ENCODE measurements around the gene HOXB7. TPM values are rescaled to one million over a fixed set of nuclear protein-coding genes. Genes with fewer than 3 reads are reported as not detected.

Gene HOXB7
- total RNA-seq, 1 experiment from 2014 or later: 18.8 TPM

- peaks cover 25% of the 10 kb centered on the region for H3K27me3 ChIP-seq
Observed at GRCh38 chr17:48641541-48642058, 30.8 kb upstream of the HOXB7 start.

GRCh38 chr17:48640858-48641180, 30.0 kb upstream of the HOXB7 start:
- Histone ChIP-seq H3K4me1 (peaks cover 5% of the 10 kb centered on the region; the same call in 1 of the 2 replicates), H3K4me3 (no peak overlapping the region), H3K27me3 (peaks cover 29% of the 10 kb centered on the region), H3K27ac (no peak overlapping the region), H3K9me3 (replicated peaks) (no peaks in the 10 kb centered on the region), H3K36me3 (no peaks in the 10 kb centered on the region)
- DNase-seq: no peak

More at GRCh38 chr17:48641541-48642058, 30.8 kb upstream of the HOXB7 start:
- peaks cover 3% of the 10 kb centered on the region; the same call in 1 of the 2 replicates for H3K4me1 ChIP-seq
- no peak for DNase-seq
- no peak overlapping the region for H3K27ac ChIP-seq
- H3K9me3 ChIP-seq (replicated peaks): no peaks in the 10 kb centered on the region
- no peak overlapping the region for H3K4me3 ChIP-seq
- no peaks in the 10 kb centered on the region for H3K36me3 ChIP-seq

- H3K27me3 ChIP-seq: peaks cover 30% of the 10 kb centered on the region
- H3K27ac ChIP-seq: no peak overlapping the region
- no peaks in the 10 kb centered on the region for H3K36me3 ChIP-seq
- no peaks in the 10 kb centered on the region for H3K9me3 ChIP-seq (replicated peaks)
- peaks cover 8% of the 10 kb centered on the region; the same call in 1 of the 2 replicates for H3K4me1 ChIP-seq
- no peak for DNase-seq
- no peak overlapping the region for H3K4me3 ChIP-seq
Observed at GRCh38 chr17:48639982-48640857, 29.4 kb upstream of the HOXB7 start.

GRCh38 chr17:48639136-48639535, 28.3 kb upstream of the HOXB7 start:
- Histone ChIP-seq H3K27ac (no peak overlapping the region), H3K4me3 (no peak overlapping the region), H3K4me1 (peaks cover 8% of the 10 kb centered on the region; the same call in 1 of the 2 replicates), H3K9me3 (replicated peaks) (no peaks in the 10 kb centered on the region), H3K36me3 (no peaks in the 10 kb centered on the region), H3K27me3 (peaks cover 30% of the 10 kb centered on the region)
- DNase-seq: no peak

- Histone ChIP-seq H3K27me3 (peaks cover 26% of the 10 kb centered on the region), H3K4me3 (no peak overlapping the region), H3K4me1 (peaks cover 8% of the 10 kb centered on the region; the same call in 1 of the 2 replicates), H3K27ac (no peak overlapping the region), H3K9me3 (replicated peaks) (no peaks in the 10 kb centered on the region), H3K36me3 (no peaks in the 10 kb centered on the region)
- no peak for DNase-seq
Observed at GRCh38 chr17:48637323-48638260, 26.8 kb upstream of the HOXB7 start.

- no peaks in the 10 kb centered on the region for H3K9me3 ChIP-seq (replicated peaks)
- H3K4me1 ChIP-seq: peaks cover 8% of the 10 kb centered on the region; the same call in 1 of the 2 replicates
- H3K36me3 ChIP-seq: no peaks in the 10 kb centered on the region
- peak overlapping the region; percentile 40 for H3K4me3 ChIP-seq
- DNase-seq: peak; percentile 95 to 97
- H3K27me3 ChIP-seq: peaks cover 26% of the 10 kb centered on the region
- no peak overlapping the region for H3K27ac ChIP-seq
Observed at GRCh38 chr17:48636177-48637018, 25.6 kb upstream of the HOXB7 start.

- Histone ChIP-seq H3K27ac (no peak overlapping the region), H3K27me3 (peaks cover 31% of the 10 kb centered on the region), H3K4me3 (no peak overlapping the region), H3K4me1 (peaks cover 8% of the 10 kb centered on the region; the same call in 1 of the 2 replicates), H3K9me3 (replicated peaks) (no peaks in the 10 kb centered on the region), H3K36me3 (no peaks in the 10 kb centered on the region)
- no peak for DNase-seq
Observed at GRCh38 chr17:48634493-48635208, 23.8 kb upstream of the HOXB7 start.

GRCh38 chr17:48633266-48633677, 22.5 kb upstream of the HOXB7 start:
- Histone ChIP-seq H3K27me3 (peaks cover 21% of the 10 kb centered on the region; the same call in 1 of the 2 replicates), H3K36me3 (no peaks in the 10 kb centered on the region), H3K4me1 (peaks cover 8% of the 10 kb centered on the region; the same call in 1 of the 2 replicates), H3K4me3 (no peak overlapping the region), H3K9me3 (replicated peaks) (no peaks in the 10 kb centered on the region), H3K27ac (no peak overlapping the region)
- no peak for DNase-seq

GRCh38 chr17:48632579-48633265, 21.9 kb upstream of the HOXB7 start:
- H3K27me3 ChIP-seq: peaks cover 19% of the 10 kb centered on the region; the same call in 1 of the 2 replicates
- H3K9me3 ChIP-seq (replicated peaks): no peaks in the 10 kb centered on the region
- DNase-seq: no peak
- H3K4me1 ChIP-seq: peaks cover 8% of the 10 kb centered on the region
- H3K4me3 ChIP-seq: no peak overlapping the region
- H3K36me3 ChIP-seq: no peaks in the 10 kb centered on the region
- H3K27ac ChIP-seq: no peak overlapping the region

- DNase-seq: no peak
- H3K27me3 ChIP-seq: peaks cover 13% of the 10 kb centered on the region; the same call in 1 of the 2 replicates
- peaks cover 7% of the 10 kb centered on the region for H3K4me1 ChIP-seq
Observed at GRCh38 chr17:48631693-48632578, 21.1 kb upstream of the HOXB7 start.

GRCh38 chr17:48630925-48631692, 20.3 kb upstream of the HOXB7 start:
- H3K27ac ChIP-seq: no peak overlapping the region
- no peak for DNase-seq
- H3K4me3 ChIP-seq: no peak overlapping the region
- peaks cover 10% of the 10 kb centered on the region; the same call in 1 of the 2 replicates for H3K27me3 ChIP-seq
- H3K4me1 ChIP-seq: peaks cover 3% of the 10 kb centered on the region
- no peaks in the 10 kb centered on the region for H3K36me3 ChIP-seq
- no peaks in the 10 kb centered on the region for H3K9me3 ChIP-seq (replicated peaks)

More at GRCh38 chr17:48631693-48632578, 21.1 kb upstream of the HOXB7 start:
- Histone ChIP-seq H3K27ac (no peak overlapping the region), H3K9me3 (replicated peaks) (no peaks in the 10 kb centered on the region), H3K36me3 (no peaks in the 10 kb centered on the region), H3K4me3 (no peak overlapping the region)

All from SJCRH30 (cell line).